CD4-positive, alpha-beta T cell (primary cell): ENCODE data around the gene RRAS2. TPM values are rescaled to one million over a fixed set of nuclear protein-coding genes. Genes with fewer than 3 reads are reported as not detected.

Experiments
- ATAC-seq: fragments of 200-7000 bp; cut with Tn5 transposase; one replicate; pipeline ENCODE4 v1.10.0; 2022; ENCODE audit warnings: mild to moderate bottlenecking; ENCODE audit not compliant: poor library complexity
- CTCF ChIA-PET: fragments of 350-600 bp; sonication (Branson Sonifier 250); formaldehyde crosslinking; loops from one replicate; lab custom pipeline; 2021; ENCODE audit warnings: antibody characterized with exemption, inconsistent platforms; lab: Charles Lee
- POLR2A ChIA-PET: fragments of 350-600 bp; sonication (Branson Sonifier 250); formaldehyde crosslinking; loops from one replicate; lab custom pipeline; 2021; ENCODE audit warnings: antibody characterized with exemption, inconsistent platforms; lab: Charles Lee
- DNase-seq, 14 experiments: peaks; one replicate each; pipeline ENCODE4 v3.0.0-alpha.2; 2013 to 2020; ENCODE audit warnings: mixed read lengths in 2 of 14
- H3K27ac ChIP-seq, 2 donors: one replicate each; pipeline versions ENCODE4 v1.5.1 to v1.7.0; 2013; ENCODE audit warnings: low read length in 2 of 2, low read depth in 1 of 2, mild to moderate bottlenecking in 1 of 2
- H3K27me3 ChIP-seq, 2 experiments: 1 replicate in 1 of 2; 2 replicates in 1 of 2; pipeline versions ENCODE4 v1.6.1 to v1.7.0; 2013; ENCODE audit warnings: low read length in 2 of 2, control low read depth in 1 of 2, mild to moderate bottlenecking in 1 of 2, moderate library complexity in 1 of 2; ENCODE audit not compliant: insufficient read depth in 2 of 2, control insufficient read depth in 1 of 2
- H3K36me3 ChIP-seq: one replicate; pipeline ENCODE4 v1.6.1; 2013; ENCODE audit warnings: low read length, control low read depth; ENCODE audit not compliant: insufficient read depth
- H3K4me1 ChIP-seq: one replicate; pipeline ENCODE4 v1.6.1; 2013; ENCODE audit warnings: low read length, control low read depth; ENCODE audit not compliant: insufficient read depth
- H3K4me3 ChIP-seq: one replicate; pipeline ENCODE4 v1.5.1; 2013; ENCODE audit warnings: mild to moderate bottlenecking, low read length, moderate library complexity
- H3K9me3 ChIP-seq, 2 experiments: 1 replicate in 1 of 2; 2 replicates in 1 of 2; pipeline versions ENCODE4 v1.6.1 to v1.7.0; 2013; ENCODE audit warnings: low read length in 2 of 2, mild to moderate bottlenecking in 2 of 2, control low read depth in 1 of 2, moderate library complexity in 1 of 2; ENCODE audit not compliant: control insufficient read depth in 1 of 2, insufficient read depth in 1 of 2
- H3K27ac Mint-ChIP-seq: one replicate; pipeline ENCODE4 v1.8.0; 2020; ENCODE audit warnings: mixed read lengths
- H3K27me3 Mint-ChIP-seq: one replicate; pipeline ENCODE4 v1.8.0; 2021; ENCODE audit warnings: mixed read lengths
- H3K36me3 Mint-ChIP-seq: one replicate; pipeline ENCODE4 v1.8.0; 2021; ENCODE audit warnings: low read depth, mixed read lengths
- H3K4me1 Mint-ChIP-seq: one replicate; pipeline ENCODE4 v1.8.0; 2021; ENCODE audit warnings: low read depth, mixed read lengths
- H3K4me3 Mint-ChIP-seq: one replicate; pipeline ENCODE4 v1.8.0; 2020; ENCODE audit warnings: mild to moderate bottlenecking, mixed read lengths
- H3K9me3 Mint-ChIP-seq: one replicate; pipeline ENCODE4 v1.8.0; 2020; ENCODE audit warnings: mixed read lengths
- intact Hi-C, 2 experiments: fragments of 100-400 bp; cut with DNase I in 1 of 2; cut with micrococcal nuclease in 1 of 2; formaldehyde crosslinking; loops; one replicate each; pipeline versions ENCODE4 v1.15.1 to v1.9.0; 2023 to 2025; cut with DNase I, micrococcal nuclease
- total RNA-seq, 174 experiments: library from RNA in 2 of 174; stranded (reverse) in 2 of 174; gene quantifications; one replicate each; pipeline ENCODE4 v1.2.3 and lab custom pipeline; 2021 to 2026
- TF ChIP-seq, protein P1 (sequence below): fragments of 200-600 bp; IDR thresholded peaks from one replicate; pipeline ENCODE4 v1.8.0; 2022; ENCODE audit warnings: antibody characterized with exemption, mild to moderate bottlenecking

RRAS2 gene
- total RNA-seq, 2 experiments from 2014 or later = 20.7 to 21.2 TPM

- TF ChIP-seq, protein P1, sequence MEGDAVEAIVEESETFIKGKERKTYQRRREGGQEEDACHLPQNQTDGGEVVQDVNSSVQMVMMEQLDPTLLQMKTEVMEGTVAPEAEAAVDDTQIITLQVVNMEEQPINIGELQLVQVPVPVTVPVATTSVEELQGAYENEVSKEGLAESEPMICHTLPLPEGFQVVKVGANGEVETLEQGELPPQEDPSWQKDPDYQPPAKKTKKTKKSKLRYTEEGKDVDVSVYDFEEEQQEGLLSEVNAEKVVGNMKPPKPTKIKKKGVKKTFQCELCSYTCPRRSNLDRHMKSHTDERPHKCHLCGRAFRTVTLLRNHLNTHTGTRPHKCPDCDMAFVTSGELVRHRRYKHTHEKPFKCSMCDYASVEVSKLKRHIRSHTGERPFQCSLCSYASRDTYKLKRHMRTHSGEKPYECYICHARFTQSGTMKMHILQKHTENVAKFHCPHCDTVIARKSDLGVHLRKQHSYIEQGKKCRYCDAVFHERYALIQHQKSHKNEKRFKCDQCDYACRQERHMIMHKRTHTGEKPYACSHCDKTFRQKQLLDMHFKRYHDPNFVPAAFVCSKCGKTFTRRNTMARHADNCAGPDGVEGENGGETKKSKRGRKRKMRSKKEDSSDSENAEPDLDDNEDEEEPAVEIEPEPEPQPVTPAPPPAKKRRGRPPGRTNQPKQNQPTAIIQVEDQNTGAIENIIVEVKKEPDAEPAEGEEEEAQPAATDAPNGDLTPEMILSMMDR = peak; percentile 98
- DNase-seq = peak; percentile 53 to 83 (median 68)
- Histone ChIP-seq H3K9me3 (no peaks in the 10 kb centered on the region), H3K4me3 (peak overlapping the region; percentile 36), H3K27ac (no peak overlapping the region), H3K36me3 (no peaks in the 10 kb centered on the region), H3K4me1 (peaks cover 12% of the 10 kb centered on the region), H3K27me3 (no peaks in the 10 kb centered on the region)
- intact Hi-C loops = loop anchor here (1.0 to 10.0 kb wide), 8 partner anchors 102 to 1285 kb away; no protein-coding TSS in a partner anchor
- H3K9me3 Mint-ChIP-seq = no peaks in the 10 kb centered on the region
- H3K4me1 Mint-ChIP-seq = peaks cover 28% of the 10 kb centered on the region
- H3K4me3 Mint-ChIP-seq = peak overlapping the region; percentile 62
- H3K27ac Mint-ChIP-seq = no peak overlapping the region
- ATAC-seq = peak; percentile 68
- H3K27me3 Mint-ChIP-seq = no peaks in the 10 kb centered on the region
- no peaks in the 10 kb centered on the region for H3K36me3 Mint-ChIP-seq
- ChIA-PET CTCF (interaction anchor here (0.8 to 5.0 kb wide), 5 partner anchors 9 to 783 kb away, joined by 3 to 27 read pairs (median 4); no protein-coding TSS in a partner anchor), POLR2A (interaction anchor here (1.0 to 1.4 kb wide), 2 partner anchors 292 to 473 kb away, joined by 4 to 5 read pairs; no protein-coding TSS in a partner anchor)
Measured at GRCh38 chr11:14249121-14249963, 109.6 kb downstream of the RRAS2 start.

DNA sequence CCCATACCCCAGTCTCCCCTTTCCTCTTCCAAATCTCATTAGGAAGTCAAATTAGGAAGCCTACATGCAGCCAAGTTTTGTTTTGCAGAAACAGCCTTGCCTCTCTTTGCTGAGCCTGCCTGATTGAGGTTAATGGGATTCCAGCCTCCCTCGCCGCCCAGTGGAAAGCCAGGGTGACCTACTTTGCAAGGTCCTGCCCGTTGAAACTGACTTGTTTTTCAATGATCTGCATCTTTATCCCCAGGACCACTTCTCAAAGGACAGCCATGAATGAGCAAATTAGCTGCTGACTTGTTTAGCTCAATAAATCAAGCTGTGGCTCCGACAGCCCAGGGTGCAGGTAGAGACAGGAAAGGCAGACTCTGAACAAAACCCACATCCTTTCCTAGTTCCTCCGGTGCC lies 110.4 kb downstream of the RRAS2 start:
- Mint-ChIP-seq H3K36me3 (no peaks in the 10 kb centered on the region), H3K9me3 (no peaks in the 10 kb centered on the region), H3K27ac (no peak overlapping the region), H3K27me3 (no peaks in the 10 kb centered on the region), H3K4me1 (peaks cover 28% of the 10 kb centered on the region), H3K4me3 (peak overlapping the region; percentile 62)
- TF ChIP-seq, protein P1 = no peak
- DNase-seq (peak in 9 of 14 experiments; percentile 5 to 60 (median 26)), ATAC-seq (peak; percentile 62)
- ChIA-PET POLR2A (interaction anchor here (1.0 to 1.4 kb wide), 3 partner anchors 291 to 476 kb away, joined by 4 to 5 read pairs (median 4); no protein-coding TSS in a partner anchor), CTCF (interaction anchor here (0.8 to 5.0 kb wide), 2 partner anchors 100 to 475 kb away, joined by 4 to 27 read pairs; no protein-coding TSS in a partner anchor)
- Histone ChIP-seq H3K27ac (no peak overlapping the region), H3K27me3 (no peaks in the 10 kb centered on the region), H3K9me3 (no peaks in the 10 kb centered on the region), H3K4me3 (no peak overlapping the region), H3K4me1 (peaks cover 12% of the 10 kb centered on the region), H3K36me3 (no peaks in the 10 kb centered on the region)
- intact Hi-C loops = loop anchor here (5.0 to 10.0 kb wide), 3 partner anchors 101 to 1284 kb away; no protein-coding TSS in a partner anchor

DNA sequence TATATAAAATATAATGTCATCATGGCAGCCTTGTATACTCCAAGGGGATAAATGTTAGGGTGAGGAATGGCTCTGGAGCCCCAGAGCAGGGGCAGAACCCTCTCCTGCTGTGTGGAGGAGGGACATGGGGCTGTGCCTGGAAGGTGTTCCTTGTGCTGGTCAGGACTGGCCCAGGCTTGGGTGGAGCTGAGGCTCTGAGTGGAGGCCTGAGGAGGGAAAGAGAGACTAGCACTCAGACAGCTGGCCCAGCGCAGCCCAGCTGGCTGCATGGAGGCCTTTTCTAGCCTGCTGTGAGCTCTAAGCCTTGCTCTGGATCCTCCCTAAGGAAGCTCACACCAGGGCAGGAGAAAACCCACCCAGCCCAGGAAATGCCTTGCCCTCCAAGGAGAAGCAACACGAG lies 113.5 kb downstream of the RRAS2 start:
- H3K27ac Mint-ChIP-seq = no peak overlapping the region
- TF ChIP-seq, protein P1 = no peak
- ATAC-seq (no peak), DNase-seq (no peak)
- no peaks in the 10 kb centered on the region for H3K27me3 Mint-ChIP-seq
- no peaks in the 10 kb centered on the region for H3K36me3 Mint-ChIP-seq
- no peak overlapping the region for H3K4me3 Mint-ChIP-seq
- no peaks in the 10 kb centered on the region for H3K9me3 Mint-ChIP-seq
- Histone ChIP-seq H3K4me3 (no peak overlapping the region), H3K27ac (no peak overlapping the region), H3K36me3 (no peaks in the 10 kb centered on the region), H3K4me1 (peaks cover 12% of the 10 kb centered on the region), H3K9me3 (no peaks in the 10 kb centered on the region), H3K27me3 (no peaks in the 10 kb centered on the region)
- intact Hi-C loops = loop anchor here (5.0 to 10.0 kb wide), 3 partner anchors 98 to 1281 kb away; no protein-coding TSS in a partner anchor
- POLR2A ChIA-PET = no interaction called here
- CTCF ChIA-PET = interaction anchor here (1.1 kb wide), 1 partner anchor 469 kb away, joined by 3 read pairs; no protein-coding TSS in a partner anchor
- H3K4me1 Mint-ChIP-seq = peaks cover 28% of the 10 kb centered on the region
